Heart left ventricle (tissue), 13 donors: ENCODE data around the gene EMC1.

Experiments
- CTCF ChIP-seq, 12 donors: fragments of 200-600 bp; sonication (generic) in 4 of 12; IDR thresholded peaks; one replicate each; pipeline versions ENCODE4 v1.5.0 to v1.8.0; 2018 to 2022; ENCODE audit warnings: antibody characterized with exemption in 12 of 12, mild to moderate bottlenecking in 5 of 12
- POLR2A ChIP-seq, 2 donors: fragments of 450-650 bp; IDR thresholded peaks; one replicate each; pipeline ENCODE4 v1.6.1; 2017; ENCODE audit warnings: antibody characterized with exemption in 2 of 2, mild to moderate bottlenecking in 2 of 2, moderate library complexity in 2 of 2
- donor health status: ischemic (EF 13 %, LVEDD 7.1; RV severe dilation, severe dysfunction).
- donor health status: DM: no; HTN: yes; CAD: no.
- donor health status: DM: no; HTN: no; CAD: no.
- donor health status: ischemic (EF 25% LVEDD 6.9; RV normal size, moderate dysfunction).
- donor health status: ischemic (EF 25% LVEDD 5.7; RV mildly dilated, moderate dysfunction).
- donor health status: ischemic (EF 35%, LVEDD 5.7; RV mildly dilated, moderate dysfunction).
- donor health status: nonischemic (EF 11% LVEDD 7.7; RV severe dilation, severe dysfunction).
- donor health status: DM: yes; HTN: yes; CAD: no.
- donor health status: PGD.
- donor health status: ischemic (EF 29% LVEDD 5.4; RV normal size, mild dysfunction).
- donor health status: nonischemic (EF 23%, LVEDD 6.1; RV moderate dilation, normal function).

DNA sequence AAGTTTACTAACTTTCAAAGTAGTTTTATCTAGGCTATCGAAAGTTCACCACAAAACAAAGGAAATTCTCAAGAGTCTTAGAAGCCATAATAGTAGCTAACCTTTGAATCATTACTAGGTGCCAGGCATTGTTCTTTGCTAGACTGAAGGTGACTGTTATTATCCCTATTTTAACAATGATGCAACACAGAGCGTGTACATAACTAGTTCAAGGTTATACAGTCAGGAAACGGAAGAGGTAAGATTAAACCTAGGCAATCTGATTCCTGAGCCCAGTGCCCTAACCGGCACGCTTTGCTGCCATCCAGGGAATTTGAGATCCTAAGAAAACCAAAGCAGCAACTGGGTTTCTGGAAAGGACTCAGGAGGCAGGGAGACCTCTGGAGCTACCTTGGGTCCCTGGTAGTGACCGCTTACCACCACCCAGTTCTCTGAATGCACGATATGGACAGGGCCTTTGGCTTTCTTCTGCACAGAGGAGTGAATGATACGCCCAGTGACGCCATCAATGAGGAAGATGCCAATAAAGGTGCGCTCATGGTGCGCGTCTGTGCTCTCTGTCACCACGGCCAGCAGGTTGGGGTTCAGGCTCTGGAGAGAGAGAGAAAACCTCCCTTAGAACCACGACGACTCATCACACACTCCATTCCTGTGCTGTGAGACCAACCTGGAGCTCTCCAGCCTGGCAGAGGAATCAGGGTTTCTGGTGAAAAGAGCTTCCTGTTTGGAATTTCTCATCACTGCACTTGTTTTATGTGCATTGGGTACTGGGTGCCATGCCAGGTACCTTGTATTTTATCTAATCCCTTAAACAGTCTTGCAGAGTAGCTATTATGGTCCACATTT is 28.1 kb downstream of the EMC1 start:
- TF ChIP-seq CTCF (IDR thresholded peaks at IDR 0.05) (no peak), POLR2A (IDR thresholded peaks at IDR 0.05) (no peak)
